Central memory CD8-positive, alpha-beta T cell (primary cell): ENCODE data around the gene AHNAK2.
"Not testable (repeated sequence)": the region's sequence is repeated elsewhere in the genome, so short reads cannot be mapped to it uniquely, and the experiment has no call there.

Experiments used
- ATAC-seq: fragments of 150-1000 bp; cut with Tn5 transposase; replicated peaks from 2 replicates; pipeline ENCODE4 v1.10.0; 2022; ENCODE audit warnings: mild to moderate bottlenecking, moderate FRiP score, moderate number of reproducible peaks; ENCODE audit not compliant: poor library complexity, severe bottlenecking; ENCODE audit errors: extremely low read depth
- DNase-seq, 2 donors: peaks; one replicate each; pipeline ENCODE4 v3.0.0; 2021; ENCODE audit warnings: low spot score in 2 of 2
- H3K27ac Mint-ChIP-seq: one replicate; pipeline ENCODE4 v1.8.0; 2022; ENCODE audit warnings: low read depth, mild to moderate bottlenecking, moderate library complexity, mixed read lengths
- H3K27me3 Mint-ChIP-seq: one replicate; pipeline ENCODE4 v1.8.0; 2022; ENCODE audit warnings: mixed read lengths
- H3K36me3 Mint-ChIP-seq: one replicate; pipeline ENCODE4 v1.8.0; 2022; ENCODE audit warnings: mild to moderate bottlenecking, moderate library complexity, mixed read lengths; ENCODE audit not compliant: insufficient read depth
- H3K4me1 Mint-ChIP-seq: one replicate; pipeline ENCODE4 v1.8.0; 2022; ENCODE audit warnings: mixed read lengths
- H3K4me3 Mint-ChIP-seq: one replicate; pipeline ENCODE4 v1.8.0; 2022; ENCODE audit warnings: mild to moderate bottlenecking, moderate library complexity, mixed read lengths
- H3K9me3 Mint-ChIP-seq: one replicate; pipeline ENCODE4 v1.8.0; 2022; ENCODE audit warnings: mixed read lengths

Gene AHNAK2

GRCh38 chr14:104947881-104948735 lies 30.1 kb downstream of the AHNAK2 start:
- H3K36me3 Mint-ChIP-seq, ATAC-seq, H3K4me3 Mint-ChIP-seq, DNase-seq, H3K27me3 Mint-ChIP-seq, H3K9me3 Mint-ChIP-seq, H3K4me1 Mint-ChIP-seq, H3K27ac Mint-ChIP-seq: not testable (repeated sequence)

- not testable (repeated sequence) for H3K9me3 Mint-ChIP-seq, H3K36me3 Mint-ChIP-seq, ATAC-seq, H3K27ac Mint-ChIP-seq, H3K4me3 Mint-ChIP-seq, DNase-seq, H3K27me3 Mint-ChIP-seq, H3K4me1 Mint-ChIP-seq
Measured at GRCh38 chr14:104947201-104947600, 31.0 kb downstream of the AHNAK2 start.

- H3K9me3 Mint-ChIP-seq, DNase-seq, H3K27me3 Mint-ChIP-seq, H3K27ac Mint-ChIP-seq, H3K36me3 Mint-ChIP-seq, H3K4me1 Mint-ChIP-seq, H3K4me3 Mint-ChIP-seq, ATAC-seq: not testable (repeated sequence)
Measured at GRCh38 chr14:104945986-104946965, 31.9 kb downstream of the AHNAK2 start.

- not testable (repeated sequence) for H3K4me1 Mint-ChIP-seq, H3K4me3 Mint-ChIP-seq, DNase-seq, H3K27me3 Mint-ChIP-seq, H3K9me3 Mint-ChIP-seq, H3K27ac Mint-ChIP-seq, ATAC-seq, H3K36me3 Mint-ChIP-seq
Measured at GRCh38 chr14:104945266-104945665, 32.9 kb downstream of the AHNAK2 start.

- ATAC-seq, DNase-seq, H3K4me1 Mint-ChIP-seq, H3K27ac Mint-ChIP-seq, H3K4me3 Mint-ChIP-seq, H3K36me3 Mint-ChIP-seq, H3K9me3 Mint-ChIP-seq: not testable (repeated sequence)
- H3K27me3 Mint-ChIP-seq = peaks cover 15% of the 10 kb centered on the region
Measured at GRCh38 chr14:104944436-104945205, 33.6 kb downstream of the AHNAK2 start.

GRCh38 chr14:104944016-104944308 lies 34.2 kb downstream of the AHNAK2 start:
- H3K36me3 Mint-ChIP-seq, DNase-seq: not testable (repeated sequence)

GRCh38 chr14:104943216-104944015 lies 34.8 kb downstream of the AHNAK2 start:
- H3K27me3 Mint-ChIP-seq = peaks cover 21% of the 10 kb centered on the region
- H3K4me3 Mint-ChIP-seq, DNase-seq, H3K9me3 Mint-ChIP-seq, ATAC-seq, H3K36me3 Mint-ChIP-seq, H3K4me1 Mint-ChIP-seq, H3K27ac Mint-ChIP-seq: not testable (repeated sequence)

More at GRCh38 chr14:104944016-104944308, 34.2 kb downstream of the AHNAK2 start:
- peaks cover 16% of the 10 kb centered on the region for H3K27me3 Mint-ChIP-seq
- not testable (repeated sequence) for H3K27ac Mint-ChIP-seq, H3K9me3 Mint-ChIP-seq, H3K4me1 Mint-ChIP-seq, ATAC-seq, H3K4me3 Mint-ChIP-seq

- no peaks in the 10 kb centered on the region for H3K36me3 Mint-ChIP-seq
- DNase-seq = no peak
- peaks cover 25% of the 10 kb centered on the region for H3K27me3 Mint-ChIP-seq
- no peaks in the 10 kb centered on the region for H3K9me3 Mint-ChIP-seq
- H3K27ac Mint-ChIP-seq = no peak overlapping the region
- no peak overlapping the region for H3K4me3 Mint-ChIP-seq
- no peak for ATAC-seq
- no peaks in the 10 kb centered on the region for H3K4me1 Mint-ChIP-seq
Measured at GRCh38 chr14:104942586-104942985, 35.6 kb downstream of the AHNAK2 start.

- H3K27me3 Mint-ChIP-seq = peaks cover 25% of the 10 kb centered on the region
- DNase-seq (no peak), ATAC-seq (no peak)
Measured at GRCh38 chr14:104941508-104942365, 36.4 kb downstream of the AHNAK2 start.

GRCh38 chr14:104940526-104941150 lies 37.5 kb downstream of the AHNAK2 start:
- DNase-seq (no peak), ATAC-seq (no peak)
- Mint-ChIP-seq H3K27me3 (peaks cover 25% of the 10 kb centered on the region), H3K36me3 (no peaks in the 10 kb centered on the region), H3K9me3 (no peaks in the 10 kb centered on the region), H3K27ac (no peak overlapping the region), H3K4me1 (no peaks in the 10 kb centered on the region), H3K4me3 (no peak overlapping the region)

More at GRCh38 chr14:104941508-104942365, 36.4 kb downstream of the AHNAK2 start:
- no peaks in the 10 kb centered on the region for H3K9me3 Mint-ChIP-seq
- H3K4me1 Mint-ChIP-seq = no peaks in the 10 kb centered on the region
- no peak overlapping the region for H3K4me3 Mint-ChIP-seq
- no peak overlapping the region for H3K27ac Mint-ChIP-seq
- no peaks in the 10 kb centered on the region for H3K36me3 Mint-ChIP-seq
